Hematopoietic multipotent progenitor cell treated with erythropoietin and hydrocortisone succinate and interleukin-3 and kit ligand, for 6 days (in vitro differentiated cells): Measurements from ENCODE around the gene UBE2F.

ENCODE experiments used
- DNase-seq: peaks from one replicate; pipeline ENCODE4 v3.0.0-alpha.2; 2015

Gene UBE2F, protein sequence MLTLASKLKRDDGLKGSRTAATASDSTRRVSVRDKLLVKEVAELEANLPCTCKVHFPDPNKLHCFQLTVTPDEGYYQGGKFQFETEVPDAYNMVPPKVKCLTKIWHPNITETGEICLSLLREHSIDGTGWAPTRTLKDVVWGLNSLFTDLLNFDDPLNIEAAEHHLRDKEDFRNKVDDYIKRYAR

DNA sequence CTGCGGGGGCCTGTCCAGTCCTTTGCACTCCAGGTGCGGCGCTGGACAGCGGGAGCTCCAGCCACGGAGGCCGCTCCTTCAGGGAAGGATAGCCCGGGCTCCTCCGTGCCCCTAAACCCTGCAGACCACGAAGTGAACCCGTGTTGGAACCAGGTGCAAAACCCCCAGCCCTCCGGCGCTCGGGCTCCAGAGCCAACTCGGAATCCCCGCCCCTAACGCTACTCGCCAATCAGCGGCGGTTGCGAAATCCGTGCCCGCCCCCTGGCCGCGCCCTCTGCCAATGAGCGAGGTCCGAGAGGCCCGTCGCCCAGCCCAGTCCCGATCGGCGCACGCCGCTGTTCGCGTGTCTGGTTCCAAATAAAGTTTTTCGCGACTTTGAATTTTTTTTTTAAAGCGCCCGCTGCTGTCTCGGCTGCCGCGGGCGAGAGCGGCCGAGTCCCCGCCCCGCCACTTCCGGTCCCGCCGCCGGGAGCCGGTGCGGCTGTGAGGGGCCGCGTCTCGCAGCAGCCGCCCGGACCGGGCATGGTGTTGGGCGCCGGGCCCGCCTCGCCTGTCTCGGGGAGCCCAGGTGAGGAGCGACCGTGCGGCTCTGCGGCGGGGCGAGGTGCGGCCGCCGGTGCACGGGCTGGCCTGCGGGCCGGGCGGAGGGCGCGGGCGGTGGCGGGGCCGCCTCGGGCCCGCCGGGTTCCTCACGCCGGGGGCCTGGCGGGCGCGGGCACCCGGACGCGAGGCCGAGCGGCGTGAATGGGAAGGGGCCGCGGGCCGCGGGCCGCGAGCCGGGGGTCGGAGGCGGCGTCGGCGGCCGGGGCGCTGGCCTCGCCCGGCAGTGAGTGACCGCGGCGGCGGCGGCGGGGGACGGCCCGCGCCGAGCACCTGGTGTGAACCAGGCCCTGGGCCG lies at the start of gene UBE2F:
Gene UBE2F, plus strand, starts transcription at position 450 of the 898 bp plus-strand sequence. CDS start 6,094 bp downstream, outside the sequence.
- DNase-seq: peak; percentile 98

DNA sequence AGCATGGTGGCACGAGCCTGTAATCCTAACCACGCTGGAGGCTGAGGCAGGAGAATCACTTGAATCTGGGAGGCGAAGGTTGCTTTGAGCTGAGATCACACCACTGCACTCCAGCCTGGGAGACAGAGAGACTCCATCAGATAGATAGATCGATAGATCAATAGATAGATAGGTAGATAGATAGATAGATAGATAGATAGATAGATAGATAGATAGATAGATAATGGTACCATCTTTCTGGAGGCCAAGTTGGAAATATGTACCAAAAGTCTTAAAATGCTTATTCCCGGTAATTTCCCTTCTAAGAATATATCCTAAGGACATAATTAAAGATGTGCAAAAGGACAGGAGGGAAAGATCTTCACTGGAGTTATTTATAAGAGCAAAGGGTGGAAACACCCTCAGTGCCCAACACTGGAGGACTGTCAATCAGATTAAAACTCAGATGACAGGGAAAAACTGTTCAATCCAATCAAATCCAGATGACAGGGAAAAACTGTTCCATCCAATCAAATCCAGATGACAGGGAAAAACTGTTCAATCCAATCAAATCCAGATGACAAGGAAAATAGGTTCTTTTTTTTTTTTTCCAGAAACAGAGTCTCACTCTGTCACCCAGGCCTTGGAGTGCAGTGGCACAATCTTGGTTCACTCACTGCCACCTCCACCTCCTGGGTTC lies 49.0 kb upstream of the UBE2F start:
- no peak for DNase-seq

DNA sequence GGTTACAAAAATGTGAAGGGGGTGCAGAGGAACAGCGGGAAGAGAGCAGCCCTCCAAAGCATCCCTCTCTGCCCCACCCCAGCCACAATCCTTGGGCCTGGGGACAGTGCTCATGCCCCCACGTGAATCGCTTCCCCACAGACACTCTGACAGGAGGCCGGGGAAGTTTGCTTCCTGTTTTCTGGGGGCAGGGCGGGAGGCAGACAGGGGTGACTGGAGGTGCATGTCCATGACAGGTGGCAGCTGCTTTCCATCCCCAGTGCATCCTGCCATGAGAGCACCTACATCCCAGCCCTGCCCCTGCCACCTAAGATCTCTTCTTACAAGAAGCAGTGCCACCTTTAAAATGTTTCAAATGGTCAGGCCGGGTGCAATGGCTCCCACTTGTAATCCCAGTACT lies 47.2 kb upstream of the UBE2F start:
- no peak for DNase-seq

DNA sequence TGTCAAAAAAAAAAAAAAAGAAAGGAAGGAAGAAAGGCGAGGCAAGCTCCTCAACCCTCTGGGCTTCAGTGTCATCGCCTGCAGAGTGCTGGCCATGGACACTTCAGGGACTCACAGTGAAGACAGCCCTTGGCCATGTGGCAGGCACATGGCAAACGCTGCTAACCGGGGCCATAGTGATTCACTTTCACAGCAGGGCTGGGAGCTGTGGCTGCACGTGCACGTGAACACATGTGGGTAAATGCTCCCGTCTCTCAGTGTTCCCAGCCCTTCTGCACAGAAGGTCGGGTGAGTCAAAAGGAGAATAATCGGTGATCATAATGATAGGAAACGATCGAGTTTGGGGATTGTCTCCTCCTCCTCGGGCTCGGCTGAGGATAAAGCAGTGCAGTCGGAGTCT lies 46.1 kb upstream of the UBE2F start:
- DNase-seq: no peak

DNA sequence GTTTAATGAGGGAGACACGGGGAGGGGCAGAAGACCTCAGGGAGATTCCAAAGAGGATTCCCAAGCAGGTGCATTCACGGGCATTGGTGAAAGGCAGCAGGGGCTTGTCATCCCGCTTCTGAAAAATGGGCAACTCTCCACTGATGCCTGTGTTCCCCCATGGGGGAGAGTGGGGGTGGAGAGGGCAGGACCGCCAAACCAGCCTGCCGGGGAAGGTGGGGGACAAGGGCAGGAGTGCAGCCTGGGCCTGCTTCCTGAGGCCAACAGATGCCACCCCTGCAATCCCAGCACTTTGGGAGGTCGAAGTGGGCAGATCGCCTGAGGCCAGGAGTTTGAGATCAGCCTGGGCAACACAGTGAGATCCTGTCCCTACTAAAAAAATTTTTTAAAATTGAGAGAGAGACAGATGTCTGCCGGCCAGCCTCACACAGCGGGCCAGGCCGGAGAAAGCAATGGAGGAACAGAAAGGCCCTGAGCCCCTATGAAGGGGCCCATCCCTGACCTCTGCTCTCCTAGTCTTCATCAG lies 44.8 kb upstream of the UBE2F start:
- DNase-seq: no peak

DNA sequence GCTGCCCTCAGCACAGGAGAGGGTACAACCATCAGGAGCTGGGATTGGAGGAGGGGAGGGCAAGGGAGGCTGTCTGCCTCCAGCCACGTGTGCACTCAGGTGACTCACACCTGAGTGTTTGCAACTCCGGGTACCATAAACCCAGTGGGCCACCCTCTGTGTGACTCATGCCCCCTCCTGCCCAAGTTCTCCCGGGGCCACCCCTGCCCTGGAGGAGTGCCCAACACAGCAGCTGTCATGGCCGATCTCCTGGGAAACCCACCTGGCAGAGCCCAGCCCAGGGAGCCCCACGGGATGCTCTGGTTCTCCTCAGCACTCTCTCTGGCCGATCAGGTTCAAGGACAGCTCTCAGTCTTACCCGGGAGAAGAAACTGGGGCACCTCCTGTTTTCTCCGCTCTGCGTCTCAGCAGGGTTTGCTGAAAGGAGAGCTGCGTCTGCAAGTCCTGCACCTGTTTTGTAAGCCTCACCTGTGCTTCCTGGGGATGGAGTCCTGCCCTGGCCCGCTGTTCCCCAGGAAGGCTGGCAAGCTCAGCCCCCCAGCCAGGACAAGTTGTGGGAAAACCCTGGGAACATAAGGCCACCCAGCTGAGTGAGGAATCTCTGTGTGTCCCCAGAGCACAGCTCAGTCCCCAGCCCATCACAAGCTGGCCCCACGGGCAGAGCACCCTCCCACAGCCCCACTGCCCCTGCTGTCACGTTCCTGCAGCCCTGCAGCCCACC lies 44.0 kb upstream of the UBE2F start:
- DNase-seq: no peak

DNA sequence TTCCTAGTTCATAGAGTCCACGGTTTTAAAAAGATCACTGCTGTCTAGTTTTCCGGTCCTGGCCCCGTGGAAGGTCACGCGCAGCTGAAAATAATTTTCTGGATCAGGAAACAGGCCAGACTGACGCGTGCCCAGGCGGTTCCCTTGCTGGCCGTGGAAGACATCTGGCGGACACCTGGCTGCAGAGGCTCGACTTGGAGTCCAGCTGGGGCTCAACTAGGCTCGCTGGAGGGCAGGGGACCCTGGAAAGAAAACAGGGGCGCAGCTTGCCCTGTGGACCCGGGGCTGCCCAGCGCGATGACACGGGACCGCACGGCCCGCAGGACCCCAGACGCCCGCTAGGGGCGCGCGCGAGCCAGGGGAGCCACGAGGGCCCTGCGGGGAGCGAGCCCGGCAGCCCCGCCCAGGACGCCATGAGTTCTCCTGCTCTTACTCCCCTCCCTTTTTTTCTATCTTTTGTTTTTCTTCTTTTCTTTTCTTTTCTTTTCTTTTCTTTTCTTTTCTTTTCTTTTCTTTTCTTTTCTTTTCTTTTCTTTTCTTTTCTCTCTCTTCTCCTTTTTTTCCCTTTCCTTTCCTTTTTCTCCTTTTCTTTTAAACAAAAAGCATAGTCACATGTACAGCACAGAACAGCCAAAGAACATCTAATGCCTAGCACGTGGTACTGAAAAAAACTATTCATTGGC lies 43.2 kb upstream of the UBE2F start:
- DNase-seq: peak; percentile 87

DNA sequence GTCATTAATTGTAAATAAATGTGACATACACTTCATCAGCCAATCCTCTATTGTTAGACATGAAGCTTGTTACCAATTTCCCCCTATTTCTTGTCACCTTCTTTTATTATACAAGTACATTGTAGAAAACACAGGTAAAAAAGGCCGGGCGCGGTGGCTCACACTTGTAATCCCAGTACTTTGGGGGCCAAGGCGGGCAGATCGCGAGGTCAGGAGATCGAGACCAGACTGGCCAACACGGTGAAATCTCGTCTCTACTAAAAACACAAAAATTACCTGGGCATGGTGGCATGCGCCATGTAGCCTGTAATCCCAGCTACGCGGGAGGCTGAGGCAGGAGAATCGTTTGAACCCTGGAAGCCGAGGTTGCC lies 42.7 kb upstream of the UBE2F start:
- no peak for DNase-seq

DNA sequence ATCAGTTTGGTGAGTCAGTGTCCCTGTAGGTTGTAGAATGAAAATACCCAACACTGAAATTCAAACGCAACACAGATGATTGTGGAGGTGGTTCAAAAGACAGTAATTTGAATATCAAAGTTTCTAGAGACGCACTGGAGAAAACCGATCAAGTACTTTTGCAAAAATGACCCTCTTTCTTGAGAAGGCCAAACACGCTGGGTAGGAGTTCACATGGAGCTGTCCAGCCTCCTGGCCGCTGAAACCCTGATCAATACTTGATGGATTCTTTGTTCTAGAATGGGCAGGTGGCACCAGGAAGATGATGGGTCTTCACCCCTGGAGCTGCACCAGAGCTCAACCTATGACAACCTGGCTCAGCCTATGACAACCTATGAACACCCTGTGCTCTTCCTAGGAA lies 39.7 kb upstream of the UBE2F start:
- no peak for DNase-seq

DNA sequence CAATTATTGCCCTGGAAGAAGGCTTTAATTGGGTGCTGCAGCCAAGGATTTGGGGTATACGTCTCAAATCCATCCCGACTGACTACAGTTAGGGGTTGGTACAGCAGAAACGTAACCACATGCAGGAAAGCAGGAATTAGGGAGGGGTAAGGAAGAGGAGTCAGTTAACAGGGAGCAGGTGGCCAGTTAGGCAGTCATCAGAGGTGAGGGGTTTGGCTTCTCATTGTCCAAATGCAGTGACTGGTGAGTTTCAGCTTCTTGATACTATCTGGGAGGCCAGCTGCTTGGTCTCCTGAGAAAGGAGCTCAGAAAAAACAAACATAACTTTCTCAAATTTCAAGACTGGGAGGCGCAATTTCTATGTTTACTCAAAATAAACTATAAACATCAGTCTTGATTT lies 38.8 kb upstream of the UBE2F start:
- DNase-seq: no peak

DNA sequence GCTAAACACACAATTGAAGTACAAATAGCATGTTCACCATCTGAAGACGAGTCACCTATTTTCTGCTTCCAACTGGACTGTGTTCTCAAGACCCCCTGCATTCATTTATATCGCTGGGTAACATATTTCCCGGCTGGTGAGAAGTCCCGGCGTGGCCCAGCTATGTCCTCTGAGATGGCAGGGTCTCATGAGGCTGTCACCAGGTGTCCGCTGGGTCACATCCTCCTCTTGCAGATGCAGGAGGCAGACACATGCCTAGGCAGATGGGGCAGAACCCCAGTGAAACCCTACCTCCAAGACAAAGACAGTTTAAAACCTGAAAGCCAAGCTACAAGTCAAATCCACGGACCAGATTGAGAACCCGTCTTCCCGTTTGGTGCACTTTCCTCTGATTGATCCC lies 36.8 kb upstream of the UBE2F start:
- no peak for DNase-seq

DNA sequence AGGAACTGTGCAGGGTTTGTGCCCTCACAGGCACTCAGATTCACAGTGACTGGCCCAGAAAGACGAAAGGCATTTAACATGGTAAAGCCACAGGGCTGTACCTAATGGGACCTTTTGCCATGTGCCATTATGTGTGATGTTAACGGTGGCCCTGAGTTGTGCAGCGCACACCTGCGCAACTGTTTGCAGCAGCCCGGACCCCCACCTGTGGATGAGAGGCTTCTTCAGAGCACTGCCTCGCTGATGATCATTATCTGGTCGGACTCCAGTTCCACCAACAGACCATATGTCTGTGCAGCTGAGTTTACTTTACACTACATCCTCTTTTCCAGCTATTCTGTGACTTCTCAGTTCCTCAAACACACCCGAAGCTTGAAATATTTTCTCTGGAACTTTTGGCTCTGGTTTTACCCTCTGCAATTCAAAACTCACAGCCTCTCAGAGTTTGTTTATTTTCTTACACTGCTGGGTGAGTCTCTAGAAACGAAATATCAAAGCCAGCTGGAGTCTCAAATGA lies 35.6 kb upstream of the UBE2F start:
- DNase-seq: no peak

DNA sequence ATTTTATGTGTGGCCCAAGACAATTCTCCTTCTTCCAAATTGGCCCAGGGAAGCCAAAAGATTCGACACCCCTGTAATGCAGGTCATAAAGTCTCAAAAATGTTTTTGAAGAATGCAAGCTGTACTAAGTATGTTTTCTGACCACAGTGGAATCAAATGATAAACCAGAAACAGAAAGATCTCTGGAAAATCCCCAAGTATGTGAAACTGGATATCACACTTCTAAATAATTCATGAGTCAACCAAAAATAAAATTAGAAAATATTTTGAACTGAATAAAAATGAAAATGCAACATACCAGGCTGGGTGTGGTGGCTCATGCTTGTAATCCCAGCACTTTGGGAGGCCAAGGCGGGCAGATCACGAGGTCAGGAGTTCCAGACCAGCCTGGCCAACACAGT lies 34.1 kb upstream of the UBE2F start:
- no peak for DNase-seq

DNA sequence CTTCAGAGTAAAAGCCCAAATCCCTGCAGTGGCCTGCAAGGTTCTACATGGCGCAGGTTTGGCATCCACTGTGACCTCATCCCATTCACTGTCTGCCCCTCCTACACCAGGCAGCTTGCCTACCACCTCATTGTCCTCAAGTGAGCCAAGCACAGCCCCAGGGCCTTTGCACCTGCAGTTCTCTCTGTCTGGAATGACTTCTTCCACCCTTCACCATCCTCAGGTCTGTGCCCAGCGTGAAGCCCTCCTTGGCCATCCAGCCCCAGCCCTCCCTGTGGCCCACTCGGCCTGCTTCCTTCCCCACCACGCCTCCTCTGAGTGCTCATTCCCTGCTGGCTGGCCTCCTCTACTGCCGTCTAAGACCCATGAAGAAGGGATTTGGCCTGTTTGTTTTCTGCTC lies 32.6 kb upstream of the UBE2F start:
- no peak for DNase-seq

DNA sequence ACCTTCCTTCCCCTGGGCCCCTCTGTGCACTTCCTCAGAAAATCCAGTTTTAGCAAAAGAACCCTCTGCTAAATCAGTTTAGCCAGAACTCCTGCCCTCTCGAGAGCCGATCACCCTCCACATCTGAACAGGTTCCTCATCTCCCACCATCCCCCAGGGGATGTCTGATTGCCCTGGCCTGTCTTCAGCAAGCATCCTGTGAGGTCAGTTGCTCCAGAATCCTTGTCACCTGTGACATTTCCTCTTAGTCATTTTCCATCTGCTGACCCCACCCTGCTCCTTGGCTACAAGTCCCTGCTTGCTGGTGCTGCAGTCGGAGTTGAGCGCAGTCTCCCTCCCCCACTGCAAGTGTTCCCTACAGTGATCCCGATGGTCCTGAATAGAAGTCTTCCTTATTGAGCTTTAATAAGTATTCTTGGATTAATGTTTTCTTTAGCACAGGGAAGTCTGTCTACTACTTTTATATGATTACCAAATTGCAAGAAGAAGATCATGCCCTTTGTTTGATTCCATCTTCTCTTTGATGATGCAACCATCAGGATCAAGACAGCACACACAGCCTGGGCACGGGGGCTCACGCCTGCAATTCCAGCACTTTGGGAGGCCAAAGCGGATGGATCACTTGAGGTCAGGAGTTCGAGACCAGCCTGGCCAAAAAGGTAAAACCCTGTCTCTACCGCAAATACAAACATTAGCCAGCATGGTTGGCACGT lies 30.9 kb upstream of the UBE2F start:
- no peak for DNase-seq

DNA sequence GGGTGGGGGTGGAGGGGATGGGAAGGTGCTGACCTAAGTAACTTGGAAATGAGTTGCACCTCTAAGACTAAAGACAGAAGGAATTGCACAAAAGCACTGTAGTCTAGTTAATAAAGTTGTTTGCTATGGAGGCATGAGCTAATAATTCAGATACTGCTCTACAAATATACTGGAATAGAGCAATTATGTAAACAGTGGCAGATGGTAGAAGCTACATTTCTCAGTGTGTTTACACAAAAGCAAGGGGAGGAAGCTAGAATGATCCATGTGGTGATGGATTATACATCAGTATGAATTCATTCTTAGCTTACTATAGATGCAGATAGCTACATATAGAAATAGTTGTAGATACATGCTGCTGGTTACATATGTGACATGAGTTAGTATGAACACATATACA lies 27.6 kb upstream of the UBE2F start:
- DNase-seq: no peak

DNA sequence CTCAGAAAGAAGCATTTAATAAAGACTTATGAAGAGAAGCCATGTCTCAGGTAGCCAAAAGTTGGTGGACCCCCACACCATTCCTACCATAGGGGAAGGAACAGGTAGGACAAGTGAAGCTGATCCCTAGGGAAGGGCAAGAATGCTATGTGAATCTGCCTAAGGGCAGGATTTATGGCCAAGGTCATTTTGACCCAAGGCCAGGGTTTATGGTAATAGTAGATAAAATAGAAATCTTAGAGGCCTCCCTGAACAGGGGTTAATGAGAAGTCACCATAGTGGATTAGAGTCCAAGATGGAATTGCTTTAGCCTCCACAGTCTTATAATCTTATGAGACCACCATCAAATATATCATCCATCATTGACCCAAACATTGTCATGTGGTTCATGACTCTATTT lies 26.0 kb upstream of the UBE2F start:
- no peak for DNase-seq

DNA sequence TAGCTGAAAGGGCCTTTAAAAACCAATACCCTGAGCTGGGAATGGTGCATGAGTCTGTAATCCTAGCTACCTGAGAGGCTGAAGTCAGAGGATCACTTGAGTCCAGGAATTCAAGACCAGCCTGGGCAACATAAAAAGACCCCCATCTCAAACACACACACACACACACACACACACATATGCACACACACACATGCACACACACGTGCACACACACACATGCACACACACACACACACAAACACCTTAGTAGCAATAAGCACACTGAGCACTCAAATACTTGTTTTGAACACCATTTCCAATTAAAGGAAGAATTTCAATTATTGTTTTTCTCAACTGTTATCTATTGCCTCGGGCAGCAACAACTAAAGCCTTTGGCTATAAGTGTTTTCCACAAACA lies 25.6 kb upstream of the UBE2F start:
- no peak for DNase-seq

DNA sequence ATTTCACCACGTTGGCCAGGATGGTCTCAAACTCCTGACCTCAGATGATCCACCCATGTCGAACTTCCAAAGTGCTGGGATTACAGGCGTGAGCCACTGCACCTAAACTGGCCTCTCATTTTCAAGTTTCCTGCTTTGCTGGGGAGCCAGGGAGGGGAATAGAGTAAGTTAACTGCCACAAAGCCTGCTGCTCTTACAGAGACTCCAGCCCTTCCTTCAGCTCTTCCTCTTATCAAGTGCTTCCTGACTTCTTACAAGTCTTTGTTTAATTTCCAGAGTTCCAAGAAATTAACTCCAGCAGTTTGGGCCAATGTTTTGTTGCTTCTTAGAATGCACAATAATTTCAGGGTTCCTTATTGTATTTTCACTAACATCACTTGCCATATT lies 24.3 kb upstream of the UBE2F start:
- peak; percentile 68 for DNase-seq

DNA sequence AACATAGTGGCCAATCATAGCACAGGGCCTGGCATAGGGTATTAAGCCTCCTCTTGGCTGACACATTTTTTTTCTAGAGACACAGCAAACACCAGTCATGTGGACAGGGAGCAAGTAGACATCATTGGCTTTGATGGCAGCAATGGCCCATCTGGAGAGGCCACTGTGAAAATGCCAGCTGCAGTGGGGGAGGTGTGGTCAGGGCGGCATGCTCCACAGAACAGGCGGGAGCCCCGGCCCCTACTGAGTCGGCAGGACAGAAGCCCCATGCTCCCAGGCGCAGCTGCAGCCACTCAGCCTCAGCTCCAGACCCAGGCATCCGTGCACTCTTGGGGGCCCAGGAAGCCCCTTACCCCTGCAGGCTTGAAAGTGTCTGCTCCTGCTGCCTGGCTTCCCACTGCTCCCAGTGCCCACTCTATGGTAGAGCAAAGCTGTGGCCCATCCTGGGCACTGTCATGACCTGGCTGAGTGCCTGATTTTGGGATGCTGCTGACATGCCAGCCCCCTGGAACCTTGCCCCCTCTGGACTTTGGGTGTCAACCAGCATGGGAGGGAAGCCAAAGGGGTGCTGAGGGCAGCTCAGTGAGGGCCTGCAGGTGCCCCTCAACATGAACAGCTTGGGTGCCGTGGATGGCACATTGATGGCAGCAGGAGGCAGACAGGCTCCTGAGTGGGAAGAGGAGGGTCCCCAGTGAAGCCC lies 23.3 kb upstream of the UBE2F start:
- no peak for DNase-seq

DNA sequence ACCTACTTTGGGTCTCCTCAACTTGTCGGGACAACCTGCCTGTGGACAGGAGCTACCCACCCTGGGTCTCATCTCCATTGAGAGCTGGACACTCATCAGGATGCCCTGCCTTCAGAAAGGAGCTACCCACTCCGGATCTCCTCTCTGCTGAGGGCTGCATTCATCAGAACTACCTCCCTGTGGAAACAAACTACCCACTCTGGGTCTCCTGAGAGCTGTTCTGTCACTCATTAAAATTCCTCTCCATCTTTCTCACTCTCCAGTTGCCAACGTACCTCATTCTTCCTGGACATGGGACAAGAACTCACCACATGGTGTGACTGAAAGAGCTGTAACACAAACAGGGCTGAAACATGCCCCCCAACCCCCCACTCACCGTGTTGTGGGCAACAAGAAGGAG lies 22.5 kb upstream of the UBE2F start:
- no peak for DNase-seq
